ENCODE results near the gene IGF2BP3.

GRCh38 chr7:23477962-23478866 lies 7.9 kb upstream of the IGF2BP3 start:
- TF ChIP-seq, protein P1, sequence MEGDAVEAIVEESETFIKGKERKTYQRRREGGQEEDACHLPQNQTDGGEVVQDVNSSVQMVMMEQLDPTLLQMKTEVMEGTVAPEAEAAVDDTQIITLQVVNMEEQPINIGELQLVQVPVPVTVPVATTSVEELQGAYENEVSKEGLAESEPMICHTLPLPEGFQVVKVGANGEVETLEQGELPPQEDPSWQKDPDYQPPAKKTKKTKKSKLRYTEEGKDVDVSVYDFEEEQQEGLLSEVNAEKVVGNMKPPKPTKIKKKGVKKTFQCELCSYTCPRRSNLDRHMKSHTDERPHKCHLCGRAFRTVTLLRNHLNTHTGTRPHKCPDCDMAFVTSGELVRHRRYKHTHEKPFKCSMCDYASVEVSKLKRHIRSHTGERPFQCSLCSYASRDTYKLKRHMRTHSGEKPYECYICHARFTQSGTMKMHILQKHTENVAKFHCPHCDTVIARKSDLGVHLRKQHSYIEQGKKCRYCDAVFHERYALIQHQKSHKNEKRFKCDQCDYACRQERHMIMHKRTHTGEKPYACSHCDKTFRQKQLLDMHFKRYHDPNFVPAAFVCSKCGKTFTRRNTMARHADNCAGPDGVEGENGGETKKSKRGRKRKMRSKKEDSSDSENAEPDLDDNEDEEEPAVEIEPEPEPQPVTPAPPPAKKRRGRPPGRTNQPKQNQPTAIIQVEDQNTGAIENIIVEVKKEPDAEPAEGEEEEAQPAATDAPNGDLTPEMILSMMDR (optimal IDR thresholded peaks at IDR 0.05 in 1 of 3, IDR thresholded peaks at IDR 0.05 in 1 of 3, conservative IDR thresholded peaks at IDR 0.05 in 1 of 3; ENCODE audit: extremely low read depth in 1 of 3, insufficient read depth in 2 of 3, low read length in 3 of 3) = no peak
- no peak for TF ChIP-seq EZH2 (IDR thresholded peaks at IDR 0.05; ENCODE audit: low read length)

Data from keratinocyte (primary cell).